Endothelial cell of umbilical vein (primary cell): ENCODE results near the gene EIF1AX.

Experiments used
- CTCF ChIP-seq, 2 donors: IDR thresholded peaks; 1 replicate in 1 of 2; 2 replicates in 1 of 2; pipeline ENCODE4 v1.5.1; 2011; ENCODE audit warnings: low read length in 2 of 2, mild to moderate bottlenecking in 2 of 2, moderate library complexity in 2 of 2, control low read depth in 1 of 2, inconsistent platforms in 1 of 2, low read depth in 1 of 2; ENCODE audit not compliant: insufficient read depth in 1 of 2; ENCODE audit errors: extremely low read depth in 1 of 2
- EZH2 ChIP-seq: IDR thresholded peaks from 2 replicates; pipeline ENCODE4 v1.6.1; 2012; ENCODE audit warnings: borderline replicate concordance, low read depth, mild to moderate bottlenecking, moderate library complexity, low read length, inconsistent platforms; ENCODE audit not compliant: severe bottlenecking
- GATA2 ChIP-seq: IDR thresholded peaks from 2 replicates; pipeline ENCODE4 v1.7.0; 2011; ENCODE audit warnings: low read depth, mild to moderate bottlenecking, moderate library complexity, mixed read lengths, low read length; ENCODE audit not compliant: insufficient read length, insufficient read depth
- JUN ChIP-seq: IDR thresholded peaks from 2 replicates; pipeline ENCODE4 v1.6.1; 2011; ENCODE audit warnings: borderline replicate concordance, low read depth; ENCODE audit not compliant: insufficient read length, insufficient read depth
- MAX ChIP-seq: IDR thresholded peaks from 2 replicates; pipeline ENCODE4 v1.6.1; 2011; ENCODE audit not compliant: insufficient read depth, insufficient read length
- POLR2A ChIP-seq: IDR thresholded peaks from 2 replicates; pipeline ENCODE4 v1.6.1; 2012; ENCODE audit warnings: low read depth, mild to moderate bottlenecking, control low read depth, low read length
- POLR2AphosphoS5 ChIP-seq: IDR thresholded peaks from 2 replicates; pipeline ENCODE4 v1.6.1; 2012; ENCODE audit warnings: low read depth, mild to moderate bottlenecking, control low read depth, low read length, moderate library complexity; ENCODE audit not compliant: insufficient read depth

GRCh38 chrX:20147561-20147960 lies 5.9 kb upstream of the EIF1AX start:
- no peak for TF ChIP-seq CTCF (IDR thresholded peaks at IDR 0.05; ENCODE audit: extremely low read depth in 1 of 2, insufficient read depth in 1 of 2, low read depth in 1 of 2, low read length in 2 of 2)
- TF ChIP-seq POLR2A, result no peak
- TF ChIP-seq EZH2, result no peak
- no peak for TF ChIP-seq MAX
- TF ChIP-seq GATA2, result no peak
- no peak for TF ChIP-seq POLR2AphosphoS5
- TF ChIP-seq JUN, result no peak
